Small intestine (tissue), 4 donors: Measurements from ENCODE around the gene NXPE4. TPM values are rescaled to one million over a fixed set of nuclear protein-coding genes. Genes with fewer than 3 reads are reported as not detected.

Experiments
- polyA plus RNA-seq, 4 donors: library from polyadenylated mRNA; stranded (reverse) in 3 of 4; unstranded in 1 of 4; fragments of 200-250 nt in 3 of 4; fragments of 120-200 nt in 1 of 4; gene quantifications; one replicate each; pipeline versions ENCODE4 v1.2.1 to v1.2.3, GENCODE V29; 2013
- donor health status: healthy with polysubstance abuse.
- donor health status: Bipolar disorder and iron deficiency.
- donor health status: healthy.

NXPE4 gene
- polyA plus RNA-seq, 4 donors = 0.03 to 0.04 TPM; not detected in 2

Other genes starting within 250 kb of the NXPE4 start
- gene C11orf71, start 195.3 kb downstream of the NXPE4 start, polyA plus RNA-seq = 10 to 100 TPM in 2 of 4 donors, 1 to 10 TPM in 2; 9.3 to 12.1 (median 10.9) TPM
- 10 to 100 TPM; 17.0 to 43.8 (median 21.1) TPM for gene RBM7, start 195.1 kb downstream of the NXPE4 start, polyA plus RNA-seq
- 10 to 100 TPM; 24.8 to 62.6 (median 36.1) TPM for gene REXO2, start 156.3 kb downstream of the NXPE4 start, polyA plus RNA-seq
- gene NXPE1, start 35.9 kb downstream of the NXPE4 start, polyA plus RNA-seq = 1 to 10 TPM in 2 of 4 donors, under 1 TPM in 1, not detected in 1; 0.24 to 6.3 (median 1.3) TPM
- 1 to 10 TPM in 1 of 4 donors, under 1 TPM in 2, not detected in 1; 0.15 to 2.7 (median 0.54) TPM for gene NXPE2, start 82.7 kb upstream of the NXPE4 start, polyA plus RNA-seq